Activated T-helper 9 cell treated with anti-CD3 and anti-CD28 coated beads, Interleukin-2, amount 50 U/mL, for 16 hours (primary cell): Measurements from ENCODE around the gene RPS6KB1.
"Not testable (repeated sequence)": the region's sequence is repeated elsewhere in the genome, so short reads cannot be mapped to it uniquely, and the experiment has no call there.

Source experiments
- DNase-seq: peaks from one replicate; pipeline ENCODE4 v3.0.0-alpha.2; 2020; ENCODE audit warnings: low read depth

RPS6KB1 gene

GRCh38 chr17:59872351-59872750 is 20.6 kb upstream of the RPS6KB1 start:
- no peak for DNase-seq

- not testable (repeated sequence) for DNase-seq
Measured at GRCh38 chr17:59873414-59873813, 19.5 kb upstream of the RPS6KB1 start.

- DNase-seq, result no peak
Measured at GRCh38 chr17:59874376-59874775, 18.5 kb upstream of the RPS6KB1 start.

GRCh38 chr17:59876107-59876506 is 16.8 kb upstream of the RPS6KB1 start:
- no peak for DNase-seq

- no peak for DNase-seq
Measured at GRCh38 chr17:59877965-59878364, 15.0 kb upstream of the RPS6KB1 start.

GRCh38 chr17:59878624-59879023 is 14.3 kb upstream of the RPS6KB1 start:
- no peak for DNase-seq

- DNase-seq, result no peak
Measured at GRCh38 chr17:59884861-59885260, 8.1 kb upstream of the RPS6KB1 start.

- DNase-seq, result no peak
Measured at GRCh38 chr17:59888145-59888750, 4.7 kb upstream of the RPS6KB1 start.

- no peak for DNase-seq
Measured at GRCh38 chr17:59890720-59891119, 2.2 kb upstream of the RPS6KB1 start.

- no peak for DNase-seq
Measured at GRCh38 chr17:59892251-59892923, 534 bp upstream of the RPS6KB1 start.

- no peak for DNase-seq
Measured at GRCh38 chr17:59893676-59894100, 767 bp downstream of the RPS6KB1 start.

GRCh38 chr17:59897090-59897489 is 4.2 kb downstream of the RPS6KB1 start:
- DNase-seq, result no peak

GRCh38 chr17:59899099-59899498 is 6.2 kb downstream of the RPS6KB1 start:
- no peak for DNase-seq

- DNase-seq, result no peak
Measured at GRCh38 chr17:59901604-59902003, 8.7 kb downstream of the RPS6KB1 start.

- DNase-seq, result no peak
Measured at GRCh38 chr17:59903455-59903854, 10.5 kb downstream of the RPS6KB1 start.

- DNase-seq, result no peak
Measured at GRCh38 chr17:59907467-59907866, 14.5 kb downstream of the RPS6KB1 start.

GRCh38 chr17:59914274-59914854 is 21.4 kb downstream of the RPS6KB1 start:
- no peak for DNase-seq

GRCh38 chr17:59916446-59916845 is 23.5 kb downstream of the RPS6KB1 start:
- DNase-seq, result no peak

GRCh38 chr17:59920637-59921036 is 27.7 kb downstream of the RPS6KB1 start:
- not testable (repeated sequence) for DNase-seq

GRCh38 chr17:59930121-59930520 is 37.2 kb downstream of the RPS6KB1 start:
- not testable (repeated sequence) for DNase-seq

GRCh38 chr17:59930768-59931167 is 37.8 kb downstream of the RPS6KB1 start:
- not testable (repeated sequence) for DNase-seq

- not testable (repeated sequence) for DNase-seq
Measured at GRCh38 chr17:59933317-59933716, 40.4 kb downstream of the RPS6KB1 start.

GRCh38 chr17:59940697-59941096 is 47.8 kb downstream of the RPS6KB1 start:
- DNase-seq, result not testable (repeated sequence)
